Right lobe of liver (tissue), 6 donors: ENCODE data around the gene AADACL2. TPM values are rescaled to one million over a fixed set of nuclear protein-coding genes. Genes with fewer than 3 reads are reported as not detected.

ENCODE experiments used
- ATAC-seq, 4 donors: fragments of 200-7000 bp; cut with Tn5 transposase; one replicate each; pipeline ENCODE4 v1.9.1; 2020; ENCODE audit warnings: mild to moderate bottlenecking in 4 of 4, moderate library complexity in 4 of 4
- DNase-seq, 3 donors: peaks; one replicate each; pipeline ENCODE4 v3.0.0-alpha.2; 2020
- H3K27ac ChIP-seq, 3 donors: fragments of 200-600 bp; one replicate each; pipeline ENCODE4 v1.8.0; 2022
- H3K27me3 ChIP-seq, 2 donors: fragments of 200-600 bp; one replicate each; pipeline ENCODE4 v1.8.0; 2022
- H3K36me3 ChIP-seq, 4 donors: fragments of 200-600 bp; sonication (generic) in 1 of 4; one replicate each; pipeline versions ENCODE4 v1.5.1 to v1.8.0; 2017 to 2022; ENCODE audit warnings: control low read depth in 1 of 4
- H3K4me1 ChIP-seq, 4 donors: fragments of 200-600 bp; sonication (generic) in 1 of 4; one replicate each; pipeline versions ENCODE4 v1.5.1 to v1.8.0; 2017 to 2022; ENCODE audit warnings: control low read depth in 1 of 4
- H3K4me3 ChIP-seq, 3 donors: fragments of 200-600 bp; one replicate each; pipeline ENCODE4 v1.8.0; 2022
- H3K9me3 ChIP-seq, 4 donors: fragments of 200-600 bp; sonication (generic) in 1 of 4; one replicate each; pipeline versions ENCODE4 v1.5.1 to v1.8.0; 2017 to 2022; ENCODE audit warnings: control low read depth in 1 of 4
- CTCF ChIP-seq, 4 donors: fragments of 200-600 bp in 3 of 4; fragments of 450-650 bp in 1 of 4; IDR thresholded peaks; one replicate each; pipeline versions ENCODE4 v1.5.1 to v1.8.0; 2016 to 2022; ENCODE audit warnings: antibody characterized with exemption in 4 of 4, mild to moderate bottlenecking in 2 of 4
- POLR2A ChIP-seq: fragments of 450-650 bp; IDR thresholded peaks from one replicate; pipeline ENCODE4 v1.6.1; 2017; ENCODE audit warnings: antibody characterized with exemption, mild to moderate bottlenecking
- WGBS: methylation state at CpG from one replicate; pipeline ENCODE4 v1.1.6; 2018; ENCODE audit warnings: low coverage, low lambda C conversion rate; ENCODE audit not compliant: insufficient coverage; ENCODE audit errors: missing lambda C conversion rate; 5-methylcytosine and 5-hydroxymethylcytosine counted together
- intact Hi-C, 2 donors: fragments of 100-400 bp; cut with DNase I; formaldehyde crosslinking; loops; one replicate each; pipeline versions ENCODE4 v1.11.2 to v1.14.1; 2022
- total RNA-seq, 6 experiments: library from RNA; depleted of rRNA in 2 of 6; stranded (reverse); fragments of >200 nt in 2 of 6; fragmentation: NEBNext Ultra II Directional in 3 of 6; extraction: Animal tissue kit (Norgen Biotek cat#: 25700) in 3 of 6; gene quantifications; one replicate each; pipeline versions ENCODE4 v1.1.0 to v1.2.4, GENCODE V29; 2016 to 2023
- donor health status: DM: no; HTN: yes; CAD: no.
- donor health status: DM: no; HTN: no; CAD: no.
- donor health status: DM: no; HTN: no; CAD: no.
- donor health status: DM: no; HTN: yes; CAD: no.
- donor health status: DM: no; HTN: yes; CAD: no.

AADACL2 gene
- total RNA-seq, 6 experiments from 2014 or later, result not detected

DNA sequence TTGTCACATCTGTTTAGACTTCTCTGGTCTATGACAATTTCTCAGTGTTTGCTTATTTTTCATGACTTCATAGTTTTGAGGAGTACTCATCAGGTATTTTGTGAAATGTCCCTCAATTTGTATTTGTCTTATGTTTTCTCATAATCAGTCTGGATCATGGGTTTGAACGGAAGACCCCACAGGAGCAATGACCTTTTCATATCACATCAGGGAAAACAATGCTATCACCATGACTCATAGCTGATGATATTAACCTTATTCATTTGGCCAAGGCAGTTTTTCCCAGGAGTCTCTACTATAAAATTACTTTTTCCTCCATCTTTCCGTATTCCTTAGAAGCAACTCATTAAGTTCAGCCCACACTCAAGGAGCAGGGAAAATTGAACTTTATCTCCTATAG is 32.7 kb downstream of the AADACL2 start:
- H3K27ac ChIP-seq, result no peak overlapping the region
- DNase-seq (no peak), ATAC-seq (peak in 2 of 4 donors; percentile 20 to 71)
- TF ChIP-seq POLR2A, result no peak
- no peak for TF ChIP-seq CTCF (IDR thresholded peaks at IDR 0.05)
- no peak overlapping the region for H3K4me3 ChIP-seq
- WGBS, result 52% methylated on average over 2 of the region's 2 CpGs
- H3K4me1 ChIP-seq, result peaks cover 0 to 24% (median 2%) of the 10 kb centered on the region in 4 donors
- intact Hi-C loops, result no loop called here
- H3K27me3 ChIP-seq, result no peaks in the 10 kb centered on the region
- H3K36me3 ChIP-seq, result no peaks in the 10 kb centered on the region
- no peaks in the 10 kb centered on the region for H3K9me3 ChIP-seq

GRCh38 chr3:151768393-151768930 is 34.7 kb downstream of the AADACL2 start:
- H3K9me3 ChIP-seq, result no peaks in the 10 kb centered on the region
- H3K36me3 ChIP-seq, result no peaks in the 10 kb centered on the region
- no peaks in the 10 kb centered on the region for H3K27me3 ChIP-seq
- intact Hi-C loops, result no loop called here
- TF ChIP-seq CTCF (IDR thresholded peaks at IDR 0.05) (no peak), POLR2A (no peak)
- peaks cover 0 to 28% (median 4%) of the 10 kb centered on the region in 4 donors for H3K4me1 ChIP-seq
- no peak for ATAC-seq
- no peak overlapping the region for H3K4me3 ChIP-seq
- no peak for DNase-seq
- no peak overlapping the region for H3K27ac ChIP-seq
- WGBS, result 83% methylated on average over 1 of the region's 1 CpG

DNA sequence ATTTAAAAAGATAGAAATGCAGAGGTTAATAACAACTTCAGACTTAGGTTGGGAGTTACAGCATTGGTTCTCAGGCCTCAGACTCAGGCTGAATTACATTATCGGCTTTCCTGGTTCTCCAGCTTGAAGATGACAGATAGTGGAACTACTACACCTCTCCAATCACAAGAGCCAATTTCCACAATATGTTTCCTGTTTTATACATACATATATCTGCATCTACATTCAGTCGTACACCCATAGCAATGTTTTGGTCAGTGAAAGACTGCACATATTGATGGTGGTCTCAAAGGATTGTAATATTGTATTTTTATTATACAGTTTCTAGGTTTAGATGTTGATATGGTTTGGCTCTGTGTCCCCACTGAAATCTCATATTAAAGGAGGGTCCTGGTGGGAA is 35.4 kb downstream of the AADACL2 start:
- no peak overlapping the region for H3K4me3 ChIP-seq
- intact Hi-C loops, result no loop called here
- no peak for DNase-seq
- no peaks in the 10 kb centered on the region for H3K27me3 ChIP-seq
- no peak for ATAC-seq
- H3K27ac ChIP-seq, result peak overlapping the region in 1 of 3 donors; percentile 62
- H3K36me3 ChIP-seq, result no peaks in the 10 kb centered on the region
- 83% methylated on average over 2 of the region's 2 CpGs for WGBS
- no peaks in the 10 kb centered on the region for H3K9me3 ChIP-seq
- peaks cover 0 to 28% (median 4%) of the 10 kb centered on the region in 4 donors for H3K4me1 ChIP-seq
- TF ChIP-seq POLR2A (no peak), CTCF (IDR thresholded peaks at IDR 0.05) (no peak)

GRCh38 chr3:151770956-151771355 is 37.2 kb downstream of the AADACL2 start:
- intact Hi-C loops, result no loop called here
- Histone ChIP-seq H3K4me1 (peaks cover 0 to 28% (median 4%) of the 10 kb centered on the region in 4 donors), H3K27ac (peak overlapping the region; percentile 36 to 72 (median 62)), H3K4me3 (peak overlapping the region; percentile 2 to 28 (median 11)), H3K27me3 (no peaks in the 10 kb centered on the region), H3K36me3 (no peaks in the 10 kb centered on the region), H3K9me3 (no peaks in the 10 kb centered on the region)
- TF ChIP-seq POLR2A, result no peak
- TF ChIP-seq CTCF (IDR thresholded peaks at IDR 0.05), result no peak
- ATAC-seq (peak; percentile 87 to 95 (median 93)), DNase-seq (peak; percentile 71 to 84 (median 82))
- 17% methylated on average over 4 of the region's 4 CpGs for WGBS
